Gastrocnemius medialis (tissue), 4 donors: ENCODE measurements around the gene RFNG. TPM values are rescaled to one million over a fixed set of nuclear protein-coding genes. Genes with fewer than 3 reads are reported as not detected.

ENCODE experiments used
- ATAC-seq, 2 donors: fragments of 150-250 bp; one replicate each; pipeline ENCODE4 v1.9.1; 2016
- DNase-seq, 2 donors: peaks; one replicate each; pipeline ENCODE4 v3.0.0-alpha.2; 2019
- H3K27ac ChIP-seq, 4 donors: fragments of 200-600 bp; sonication (generic); 1 replicate in 1 of 4; 2 replicates in 3 of 4; pipeline ENCODE4 v1.5.1; 2016 to 2018; ENCODE audit warnings: mild to moderate bottlenecking in 2 of 4, moderate library complexity in 1 of 4
- H3K27me3 ChIP-seq, 3 donors: fragments of 200-600 bp; sonication (generic) in 2 of 3; 1 replicate in 1 of 3; 2 replicates in 2 of 3; pipeline versions ENCODE4 v1.5.1 to v1.6.0; 2016 to 2019; ENCODE audit warnings: mild to moderate bottlenecking in 1 of 3, moderate library complexity in 1 of 3
- H3K36me3 ChIP-seq, 2 donors: fragments of 200-600 bp; sonication (generic) in 1 of 2; one replicate each; pipeline ENCODE4 v1.5.1; 2017 to 2018
- H3K4me1 ChIP-seq, 2 donors: fragments of 200-600 bp; sonication (generic) in 1 of 2; one replicate each; pipeline ENCODE4 v1.5.1; 2016 to 2017; ENCODE audit warnings: mild to moderate bottlenecking in 2 of 2
- H3K4me3 ChIP-seq, 4 donors: fragments of 200-600 bp; sonication (generic) in 3 of 4; 1 replicate in 1 of 4; 2 replicates in 3 of 4; pipeline ENCODE4 v1.5.1; 2016 to 2019; ENCODE audit warnings: mild to moderate bottlenecking in 2 of 4
- H3K9me3 ChIP-seq, 3 donors: fragments of 200-600 bp; sonication (generic) in 2 of 3; 1 replicate in 1 of 3; 2 replicates in 2 of 3; pipeline ENCODE4 v1.5.1; 2016 to 2019
- POLR2A ChIP-seq, 2 donors: fragments of 450-650 bp; IDR thresholded peaks; one replicate each; pipeline ENCODE4 v1.6.1; 2017; ENCODE audit warnings: antibody characterized with exemption in 2 of 2, mild to moderate bottlenecking in 2 of 2, moderate library complexity in 2 of 2
- in situ Hi-C, 4 donors: fragments of 200-750 bp; cut with MboI; loops; one replicate each; pipeline versions ENCODE4 v1.15.0 to v1.8.0; 2017; ENCODE audit warnings: low sequenced_read_pairs in 4 of 4
- intact Hi-C: fragments of 100-400 bp; cut with DNase I; formaldehyde crosslinking; loops from one replicate; pipeline ENCODE4 v1.15.1; 2023; ENCODE audit warnings: low total_unique reads
- total RNA-seq, 4 donors: library from RNA; depleted of rRNA; stranded (reverse); fragments of >200 nt; gene quantifications; one replicate each; pipeline versions ENCODE4 v1.1.0 to v1.2.3, GENCODE V29; 2016
- TF ChIP-seq, protein P1 (sequence below), 5 experiments: fragments of 450-650 bp in 3 of 5; fragments of 200-600 bp in 2 of 5; sonication (generic) in 2 of 5; IDR thresholded peaks in 4 of 5; conservative IDR thresholded peaks in 1 of 5; 1 replicate in 4 of 5; 2 replicates in 1 of 5; pipeline ENCODE4 v1.5.1; 2016 to 2019; ENCODE audit warnings: antibody characterized with exemption in 5 of 5, mild to moderate bottlenecking in 3 of 5, moderate library complexity in 3 of 5

RFNG gene
- total RNA-seq, 4 donors from 2014 or later: 29.6 to 64.9 (median 49.1) TPM

DNA sequence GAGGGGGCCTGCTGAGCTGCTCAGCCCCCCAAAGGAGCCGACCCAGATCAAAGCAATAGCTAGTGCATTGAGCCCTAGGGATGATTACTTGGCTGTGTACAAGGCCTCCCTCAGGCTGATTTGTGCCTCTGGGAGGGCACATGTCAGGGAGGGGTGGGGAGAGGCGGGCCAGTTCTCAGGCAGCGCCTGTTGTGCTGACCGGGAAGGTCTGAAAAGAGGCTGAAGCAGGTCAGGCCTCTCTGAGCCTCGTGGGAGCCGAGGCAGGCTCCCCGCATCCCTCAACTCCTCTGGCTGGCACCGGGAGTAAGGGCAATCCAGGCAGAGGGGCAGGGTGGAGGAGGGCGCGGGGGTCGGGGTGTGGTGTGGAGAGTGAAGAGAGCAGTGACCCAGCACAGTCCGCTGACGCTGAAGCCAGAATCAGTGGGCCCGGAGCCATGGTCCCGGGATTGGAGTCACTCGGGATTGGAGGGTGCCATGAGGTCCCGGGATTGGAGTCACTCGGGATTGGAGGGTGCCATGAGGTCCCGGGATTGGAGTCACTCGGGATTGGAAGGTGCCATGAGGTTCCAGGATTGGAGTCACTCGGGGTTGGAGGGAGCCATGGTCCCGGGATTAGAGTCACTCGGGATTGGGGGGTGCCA, 17.1 kb downstream of the RFNG start:
- Histone ChIP-seq H3K4me3 (no peak overlapping the region), H3K36me3 (peaks cover 3 to 16% of the 10 kb centered on the region in 2 donors), H3K27ac (no peak overlapping the region), H3K4me1 (peaks cover 12 to 40% of the 10 kb centered on the region in 2 donors), H3K9me3 (no peaks in the 10 kb centered on the region), H3K27me3 (peaks cover 10 to 14% (median 11%) of the 10 kb centered on the region in 3 donors)
- TF ChIP-seq, protein P1, sequence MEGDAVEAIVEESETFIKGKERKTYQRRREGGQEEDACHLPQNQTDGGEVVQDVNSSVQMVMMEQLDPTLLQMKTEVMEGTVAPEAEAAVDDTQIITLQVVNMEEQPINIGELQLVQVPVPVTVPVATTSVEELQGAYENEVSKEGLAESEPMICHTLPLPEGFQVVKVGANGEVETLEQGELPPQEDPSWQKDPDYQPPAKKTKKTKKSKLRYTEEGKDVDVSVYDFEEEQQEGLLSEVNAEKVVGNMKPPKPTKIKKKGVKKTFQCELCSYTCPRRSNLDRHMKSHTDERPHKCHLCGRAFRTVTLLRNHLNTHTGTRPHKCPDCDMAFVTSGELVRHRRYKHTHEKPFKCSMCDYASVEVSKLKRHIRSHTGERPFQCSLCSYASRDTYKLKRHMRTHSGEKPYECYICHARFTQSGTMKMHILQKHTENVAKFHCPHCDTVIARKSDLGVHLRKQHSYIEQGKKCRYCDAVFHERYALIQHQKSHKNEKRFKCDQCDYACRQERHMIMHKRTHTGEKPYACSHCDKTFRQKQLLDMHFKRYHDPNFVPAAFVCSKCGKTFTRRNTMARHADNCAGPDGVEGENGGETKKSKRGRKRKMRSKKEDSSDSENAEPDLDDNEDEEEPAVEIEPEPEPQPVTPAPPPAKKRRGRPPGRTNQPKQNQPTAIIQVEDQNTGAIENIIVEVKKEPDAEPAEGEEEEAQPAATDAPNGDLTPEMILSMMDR (IDR thresholded peaks at IDR 0.05 in 4 of 5, conservative IDR thresholded peaks at IDR 0.05 in 1 of 5): no peak
- TF ChIP-seq POLR2A (IDR thresholded peaks at IDR 0.05): no peak
- DNase-seq (no peak), ATAC-seq (no peak)
- intact Hi-C loops: loop anchor here (5.0 kb wide), 1 partner anchor 203 kb away; no protein-coding TSS in a partner anchor
- in situ Hi-C loops: loop anchor here (10.0 to 25.0 kb wide), 2 partner anchors 103 to 120 kb away; no protein-coding TSS in a partner anchor

DNA sequence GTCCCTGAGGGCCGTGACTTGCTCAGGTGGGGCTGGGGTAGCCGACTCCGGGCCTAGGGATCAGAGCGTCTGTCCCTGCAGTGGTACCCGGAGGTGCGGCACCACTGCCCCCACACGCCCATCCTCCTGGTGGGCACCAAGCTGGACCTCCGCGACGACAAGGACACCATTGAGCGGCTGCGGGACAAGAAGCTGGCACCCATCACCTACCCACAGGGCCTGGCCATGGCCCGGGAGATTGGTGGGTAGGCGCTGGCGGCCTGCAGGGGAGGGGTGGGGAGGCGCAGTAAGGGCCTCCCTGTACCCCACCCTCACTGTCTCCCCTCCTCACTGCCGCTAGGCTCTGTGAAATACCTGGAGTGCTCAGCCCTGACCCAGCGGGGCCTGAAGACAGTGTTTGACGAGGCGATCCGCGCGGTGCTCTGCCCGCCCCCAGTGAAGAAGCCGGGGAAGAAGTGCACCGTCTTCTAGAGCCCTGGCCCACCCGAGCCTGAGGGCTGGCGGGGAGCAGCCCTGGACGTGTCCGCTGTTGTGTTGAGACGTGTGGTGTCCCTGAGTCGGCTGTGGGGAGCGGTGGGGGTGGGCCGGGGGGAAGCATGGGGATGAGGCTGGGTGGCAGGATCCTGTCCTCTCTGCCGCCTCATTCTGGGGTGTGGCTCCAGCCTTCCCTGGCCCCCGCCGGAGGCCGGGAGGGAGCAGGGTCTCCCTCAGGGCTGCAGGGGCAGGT, 18.1 kb downstream of the RFNG start:
- TF ChIP-seq, protein P1 (IDR thresholded peaks at IDR 0.05 in 4 of 5, conservative IDR thresholded peaks at IDR 0.05 in 1 of 5): no peak
- no peak for TF ChIP-seq POLR2A (IDR thresholded peaks at IDR 0.05)
- intact Hi-C loops (no loop called here), in situ Hi-C loops (loop anchor here (10.0 to 25.0 kb wide), 2 partner anchors 104 to 121 kb away; no protein-coding TSS in a partner anchor)
- DNase-seq (no peak), ATAC-seq (no peak)
- no peak overlapping the region for H3K4me3 ChIP-seq
- no peaks in the 10 kb centered on the region for H3K9me3 ChIP-seq
- H3K27me3 ChIP-seq: peaks cover 10 to 14% (median 11%) of the 10 kb centered on the region in 3 donors
- no peak overlapping the region for H3K27ac ChIP-seq
- peaks cover 3 to 16% of the 10 kb centered on the region in 2 donors for H3K36me3 ChIP-seq
- peaks cover 12 to 40% of the 10 kb centered on the region in 2 donors for H3K4me1 ChIP-seq

DNA sequence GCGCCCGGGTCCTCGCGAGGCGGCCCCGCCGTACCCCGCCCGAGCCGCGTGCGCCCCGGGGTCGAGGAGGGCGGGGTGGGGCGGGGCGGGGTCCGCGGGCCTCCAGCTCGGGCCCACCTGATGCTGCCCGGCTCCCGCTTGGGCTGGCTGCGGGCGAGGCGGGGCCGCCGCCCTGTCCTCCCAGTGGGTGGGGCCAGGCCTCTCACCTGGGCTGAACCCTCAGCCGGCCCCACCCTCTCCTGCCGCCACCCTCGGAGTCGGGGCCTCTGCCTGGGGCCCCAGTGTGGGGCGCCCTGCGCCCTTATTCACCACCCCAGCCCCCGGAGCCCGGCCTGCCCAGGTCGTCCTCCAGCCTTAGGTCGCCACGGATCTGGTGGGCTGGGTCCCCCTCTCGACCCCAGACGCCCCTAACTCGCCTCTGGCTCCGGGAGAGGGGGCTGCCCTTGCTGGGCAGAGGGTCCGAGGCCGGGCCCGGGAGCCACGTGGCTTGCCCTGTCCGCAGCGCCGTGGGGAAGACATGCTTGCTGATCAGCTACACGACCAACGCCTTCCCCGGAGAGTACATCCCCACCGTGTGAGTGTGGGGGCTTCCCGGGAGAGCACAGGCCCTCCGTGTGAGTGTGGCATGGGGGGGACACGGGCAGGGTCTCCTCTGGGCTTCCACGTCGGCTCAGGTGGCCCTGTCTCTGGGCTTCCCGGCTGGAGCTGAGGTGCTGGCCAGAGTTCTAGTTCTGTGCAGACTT, 19.6 kb downstream of the RFNG start:
- H3K27ac ChIP-seq: no peak overlapping the region
- no peaks in the 10 kb centered on the region for H3K9me3 ChIP-seq
- ATAC-seq (no peak), DNase-seq (no peak)
- no peak overlapping the region for H3K4me3 ChIP-seq
- H3K36me3 ChIP-seq: peaks cover 3 to 16% of the 10 kb centered on the region in 2 donors
- in situ Hi-C loops: loop anchor here (10.0 to 25.0 kb wide), 2 partner anchors 105 to 123 kb away; no protein-coding TSS in a partner anchor
- peaks cover 12 to 34% of the 10 kb centered on the region in 2 donors for H3K4me1 ChIP-seq
- peaks cover 10 to 14% (median 11%) of the 10 kb centered on the region in 3 donors for H3K27me3 ChIP-seq
- intact Hi-C loops: no loop called here
- TF ChIP-seq, protein P1 (IDR thresholded peaks at IDR 0.05 in 4 of 5, conservative IDR thresholded peaks at IDR 0.05 in 1 of 5): no peak
- TF ChIP-seq POLR2A (IDR thresholded peaks at IDR 0.05): no peak

DNA sequence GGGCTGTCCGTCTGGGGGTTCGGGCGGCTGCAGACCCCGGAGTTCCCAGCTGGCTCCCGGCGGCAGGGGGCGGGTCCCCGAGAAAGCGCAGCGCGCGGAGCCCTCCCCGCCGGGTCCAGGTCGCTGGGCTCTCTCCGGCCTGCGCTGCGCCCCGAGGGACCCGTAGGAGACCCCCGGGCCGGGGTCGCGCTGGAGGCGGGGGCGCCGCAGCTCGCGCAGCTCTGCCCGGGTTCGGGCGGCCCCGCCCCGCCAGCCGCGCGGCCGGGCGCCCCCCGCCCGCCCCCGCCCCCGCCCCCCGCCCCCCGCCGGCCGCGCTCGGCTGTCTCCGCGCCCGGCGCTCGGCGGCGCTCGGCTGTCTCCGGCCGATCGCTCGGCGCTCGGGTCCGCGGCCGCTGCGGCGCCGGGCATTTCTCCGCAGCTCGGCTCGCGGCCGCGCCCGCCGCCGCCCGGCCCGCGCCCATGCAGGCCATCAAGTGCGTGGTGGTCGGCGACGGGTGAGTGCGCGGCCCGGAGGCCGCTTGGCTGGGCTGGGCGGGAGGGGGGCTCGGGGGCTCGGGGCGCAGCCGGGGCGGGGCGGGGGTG, 20.2 kb downstream of the RFNG start, which contains the start of gene RAC3:
RAC3 (plus strand) TSS at position 376 of the 582 bp plus-strand sequence; CDS start at position 460, 84 bp downstream.
- H3K27ac ChIP-seq: no peak within 1 kb of the TSS
- H3K9me3 ChIP-seq: no peaks in the 10 kb centered on the region
- peaks cover 8 to 29% of the 10 kb centered on the region in 2 donors for H3K4me1 ChIP-seq
- ATAC-seq: no peak
- H3K27me3 ChIP-seq: peaks cover 10 to 14% (median 11%) of the 10 kb centered on the region in 3 donors
- in situ Hi-C loops: loop anchor here (10.0 to 25.0 kb wide), 2 partner anchors 106 to 123 kb away; no protein-coding TSS in a partner anchor
- H3K4me3 ChIP-seq: peak within 1 kb of the TSS; percentile 46 to 61 (median 57)
- H3K36me3 ChIP-seq: peaks cover 3 to 15% of the 10 kb centered on the region in 2 donors
- intact Hi-C loops: no loop called here
- TF ChIP-seq, protein P1 (IDR thresholded peaks at IDR 0.05 in 4 of 5, conservative IDR thresholded peaks at IDR 0.05 in 1 of 5): no peak
- no peak for TF ChIP-seq POLR2A (IDR thresholded peaks at IDR 0.05)
- no peak for DNase-seq
